C4-2B (cell line): Measurements from ENCODE around the gene KLHDC3.

ENCODE experiments used
- ZFX ChIP-seq: fragments of 450-650 bp; IDR thresholded peaks from 2 replicates; pipeline ENCODE4 v1.6.1; 2017
- TF ChIP-seq, protein P1 (sequence below): fragments of 450-650 bp; conservative IDR thresholded peaks from 2 replicates; pipeline ENCODE4 v1.5.1; 2017; ENCODE audit warnings: mild to moderate bottlenecking

DNA sequence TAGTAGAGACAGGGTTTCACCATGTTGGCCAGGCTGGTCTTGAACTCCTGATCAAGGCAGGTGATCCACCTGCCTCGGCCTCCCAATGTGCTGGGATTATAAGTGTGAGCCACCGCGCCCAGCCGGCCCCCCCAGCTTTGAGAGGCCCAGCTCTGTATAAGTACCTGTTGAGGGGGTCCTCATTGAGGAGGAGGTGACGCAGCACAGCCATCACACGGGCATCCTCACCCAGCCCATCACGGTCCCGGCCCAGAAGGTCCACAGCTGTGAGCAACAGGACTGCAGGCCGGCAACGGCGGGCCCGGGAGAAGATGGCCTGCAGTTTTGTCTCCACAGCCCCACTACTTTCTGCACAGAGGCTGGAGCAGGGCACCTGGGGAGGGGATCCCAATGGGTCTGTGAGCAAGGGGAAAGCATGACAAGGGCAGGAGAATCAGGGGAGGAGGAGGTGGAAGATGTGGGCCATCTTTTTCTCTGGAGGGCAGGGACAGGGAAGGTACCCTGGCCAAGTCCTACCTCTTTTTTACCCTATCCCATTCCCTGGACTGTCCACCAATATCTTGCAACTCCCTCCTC is 45.8 kb upstream of the KLHDC3 start:
- TF ChIP-seq, protein P1, sequence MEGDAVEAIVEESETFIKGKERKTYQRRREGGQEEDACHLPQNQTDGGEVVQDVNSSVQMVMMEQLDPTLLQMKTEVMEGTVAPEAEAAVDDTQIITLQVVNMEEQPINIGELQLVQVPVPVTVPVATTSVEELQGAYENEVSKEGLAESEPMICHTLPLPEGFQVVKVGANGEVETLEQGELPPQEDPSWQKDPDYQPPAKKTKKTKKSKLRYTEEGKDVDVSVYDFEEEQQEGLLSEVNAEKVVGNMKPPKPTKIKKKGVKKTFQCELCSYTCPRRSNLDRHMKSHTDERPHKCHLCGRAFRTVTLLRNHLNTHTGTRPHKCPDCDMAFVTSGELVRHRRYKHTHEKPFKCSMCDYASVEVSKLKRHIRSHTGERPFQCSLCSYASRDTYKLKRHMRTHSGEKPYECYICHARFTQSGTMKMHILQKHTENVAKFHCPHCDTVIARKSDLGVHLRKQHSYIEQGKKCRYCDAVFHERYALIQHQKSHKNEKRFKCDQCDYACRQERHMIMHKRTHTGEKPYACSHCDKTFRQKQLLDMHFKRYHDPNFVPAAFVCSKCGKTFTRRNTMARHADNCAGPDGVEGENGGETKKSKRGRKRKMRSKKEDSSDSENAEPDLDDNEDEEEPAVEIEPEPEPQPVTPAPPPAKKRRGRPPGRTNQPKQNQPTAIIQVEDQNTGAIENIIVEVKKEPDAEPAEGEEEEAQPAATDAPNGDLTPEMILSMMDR = no peak
- TF ChIP-seq ZFX = no peak
